Thoracic aorta (tissue), 2 donors: ENCODE results near the gene OVOL2. TPM values are rescaled to one million over a fixed set of nuclear protein-coding genes. Genes with fewer than 3 reads are reported as not detected.
"Not testable (repeated sequence)": the region's sequence is repeated elsewhere in the genome, so short reads cannot be mapped to it uniquely, and the experiment has no call there.

Experiments
- ATAC-seq: fragments of 150-250 bp; one replicate; pipeline ENCODE4 v1.8.0; 2017; ENCODE audit warnings: low read depth; ENCODE audit not compliant: insufficient number of reproducible peaks, low FRiP score
- DNase-seq: peaks from one replicate; pipeline ENCODE4 v3.0.0-alpha.2; 2020; ENCODE audit warnings: low spot score
- H3K27ac ChIP-seq, 2 donors: fragments of 200-600 bp; sonication (generic); 1 replicate in 1 of 2; 2 replicates in 1 of 2; pipeline ENCODE4 v1.5.1; 2016; ENCODE audit warnings: mild to moderate bottlenecking in 2 of 2, moderate library complexity in 2 of 2
- H3K27me3 ChIP-seq: fragments of 200-600 bp; sonication (generic); replicated peaks from 2 replicates; pipeline ENCODE4 v1.6.0; 2016; ENCODE audit warnings: mild to moderate bottlenecking; ENCODE audit not compliant: insufficient read depth
- H3K36me3 ChIP-seq: fragments of 200-600 bp; sonication (generic); one replicate; pipeline ENCODE4 v1.5.1; 2016
- H3K4me1 ChIP-seq, 2 donors: fragments of 200-600 bp; sonication (generic); 1 replicate in 1 of 2; 2 replicates in 1 of 2; pipeline versions ENCODE4 v1.5.1 to v1.6.0; 2016; ENCODE audit warnings: low read depth in 2 of 2, mild to moderate bottlenecking in 1 of 2; ENCODE audit not compliant: control insufficient read depth in 1 of 2
- H3K4me3 ChIP-seq: fragments of 200-600 bp; sonication (generic); 2 replicates; pipeline ENCODE4 v1.5.1; 2016; ENCODE audit warnings: mild to moderate bottlenecking
- H3K9me3 ChIP-seq: fragments of 200-600 bp; sonication (generic); 2 replicates; pipeline ENCODE4 v1.5.1; 2016
- total RNA-seq, 2 donors: library from RNA; depleted of rRNA; stranded (reverse); fragments of >200 nt; gene quantifications; one replicate each; pipeline versions ENCODE4 v1.1.0 to v1.2.3, GENCODE V29; 2016
- TF ChIP-seq, protein P1 (sequence below): fragments of 200-600 bp; sonication (generic); IDR thresholded peaks from one replicate; pipeline ENCODE4 v1.5.1; 2019; ENCODE audit warnings: antibody characterized with exemption

The OVOL2 gene
- total RNA-seq, 2 donors from 2014 or later = 0.71 TPM; not detected in 1

DNA sequence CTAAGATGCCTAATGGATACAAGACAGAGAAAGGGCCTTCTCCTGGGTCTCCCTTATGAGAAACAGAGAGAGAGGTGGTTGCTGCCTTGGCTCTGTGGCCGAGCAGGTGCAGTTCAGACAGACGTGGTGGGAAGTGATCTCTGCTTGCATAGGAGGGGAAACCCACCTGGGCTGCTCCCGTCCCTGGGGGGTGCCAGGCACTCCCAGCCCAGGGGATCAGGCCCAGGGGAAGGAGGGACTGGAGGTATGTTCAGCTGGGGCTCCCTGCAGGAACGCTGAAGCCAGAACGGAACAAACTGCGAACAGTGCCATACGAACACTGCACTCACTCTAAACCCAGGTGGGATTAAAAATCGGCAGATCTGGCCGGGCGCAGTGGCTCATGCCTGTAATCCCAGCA lies 35.7 kb upstream of the OVOL2 start:
- H3K4me3 ChIP-seq = no peak overlapping the region
- H3K27me3 ChIP-seq = no peaks in the 10 kb centered on the region
- ATAC-seq (no peak), DNase-seq (no peak)
- no peak overlapping the region for H3K27ac ChIP-seq
- TF ChIP-seq, protein P1, sequence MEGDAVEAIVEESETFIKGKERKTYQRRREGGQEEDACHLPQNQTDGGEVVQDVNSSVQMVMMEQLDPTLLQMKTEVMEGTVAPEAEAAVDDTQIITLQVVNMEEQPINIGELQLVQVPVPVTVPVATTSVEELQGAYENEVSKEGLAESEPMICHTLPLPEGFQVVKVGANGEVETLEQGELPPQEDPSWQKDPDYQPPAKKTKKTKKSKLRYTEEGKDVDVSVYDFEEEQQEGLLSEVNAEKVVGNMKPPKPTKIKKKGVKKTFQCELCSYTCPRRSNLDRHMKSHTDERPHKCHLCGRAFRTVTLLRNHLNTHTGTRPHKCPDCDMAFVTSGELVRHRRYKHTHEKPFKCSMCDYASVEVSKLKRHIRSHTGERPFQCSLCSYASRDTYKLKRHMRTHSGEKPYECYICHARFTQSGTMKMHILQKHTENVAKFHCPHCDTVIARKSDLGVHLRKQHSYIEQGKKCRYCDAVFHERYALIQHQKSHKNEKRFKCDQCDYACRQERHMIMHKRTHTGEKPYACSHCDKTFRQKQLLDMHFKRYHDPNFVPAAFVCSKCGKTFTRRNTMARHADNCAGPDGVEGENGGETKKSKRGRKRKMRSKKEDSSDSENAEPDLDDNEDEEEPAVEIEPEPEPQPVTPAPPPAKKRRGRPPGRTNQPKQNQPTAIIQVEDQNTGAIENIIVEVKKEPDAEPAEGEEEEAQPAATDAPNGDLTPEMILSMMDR = no peak
- H3K9me3 ChIP-seq = no peaks in the 10 kb centered on the region
- H3K36me3 ChIP-seq = no peaks in the 10 kb centered on the region
- no peaks in the 10 kb centered on the region for H3K4me1 ChIP-seq

DNA sequence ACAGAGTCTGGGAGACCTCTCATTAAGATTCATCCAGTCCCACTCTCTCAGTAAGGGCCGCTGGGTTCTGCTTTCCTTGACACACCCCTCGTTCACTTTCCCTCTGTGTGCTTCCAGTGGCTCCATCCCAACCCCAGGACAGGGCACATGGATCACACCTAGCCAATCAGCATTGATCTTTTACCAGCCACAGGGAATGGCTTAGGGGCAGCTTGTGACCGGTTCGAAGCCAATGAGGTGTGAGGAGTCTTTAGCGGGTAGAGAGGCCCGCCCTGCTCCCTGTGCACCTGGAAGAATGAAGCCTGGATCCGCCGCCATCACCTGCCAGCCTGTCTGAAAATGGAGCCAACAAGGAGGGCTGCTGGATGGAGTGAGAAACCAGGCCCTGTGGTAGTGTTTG lies 35.2 kb upstream of the OVOL2 start:
- TF ChIP-seq, protein P1 = no peak
- DNase-seq = no peak
- no peak for ATAC-seq
- no peak overlapping the region for H3K27ac ChIP-seq
- H3K4me1 ChIP-seq = no peaks in the 10 kb centered on the region
- H3K9me3 ChIP-seq = no peaks in the 10 kb centered on the region
- no peaks in the 10 kb centered on the region for H3K27me3 ChIP-seq
- no peaks in the 10 kb centered on the region for H3K36me3 ChIP-seq
- no peak overlapping the region for H3K4me3 ChIP-seq

DNA sequence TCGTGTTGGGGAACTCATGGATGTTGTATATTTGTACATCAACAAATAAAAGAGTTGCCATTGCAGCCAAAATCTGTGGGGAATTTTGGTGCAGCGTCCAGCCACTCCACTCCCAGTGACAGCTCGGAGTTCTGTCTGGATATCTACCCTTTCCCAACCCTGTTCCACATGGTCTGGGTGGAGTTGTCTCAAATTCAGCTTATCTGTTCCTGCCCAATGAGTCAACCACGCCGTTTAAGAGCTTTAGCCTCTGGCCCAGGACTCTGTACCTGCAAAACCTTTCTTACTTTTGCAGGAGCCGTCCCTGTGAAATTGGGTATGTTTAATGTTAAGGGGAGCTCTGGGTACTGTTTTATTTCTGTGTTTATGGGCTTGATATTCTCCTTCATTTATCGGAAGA lies 33.9 kb upstream of the OVOL2 start:
- Histone ChIP-seq H3K27ac (no peak overlapping the region), H3K36me3 (no peaks in the 10 kb centered on the region), H3K9me3 (no peaks in the 10 kb centered on the region), H3K4me3 (no peak overlapping the region), H3K27me3 (no peaks in the 10 kb centered on the region), H3K4me1 (no peaks in the 10 kb centered on the region)
- ATAC-seq (no peak), DNase-seq (no peak)
- TF ChIP-seq, protein P1 = no peak

DNA sequence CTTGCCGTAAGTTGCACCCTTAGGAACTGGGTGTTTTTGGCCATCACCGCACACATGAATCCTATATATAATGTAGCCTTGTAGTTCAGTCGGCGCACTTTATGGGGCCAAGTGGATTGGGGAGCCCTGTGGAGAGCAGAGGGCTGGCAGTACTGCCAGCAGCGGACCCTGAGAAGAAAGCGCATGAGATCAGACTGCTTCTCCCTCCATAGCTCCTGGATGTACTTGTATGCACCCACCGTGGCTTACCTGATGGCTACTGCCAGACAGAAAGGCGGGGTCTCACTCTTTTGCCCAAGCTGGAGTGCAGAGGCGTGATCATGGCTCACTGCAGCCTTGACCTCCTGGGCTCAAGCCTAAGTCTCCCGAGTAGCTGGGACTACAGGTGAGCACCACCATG lies 32.8 kb upstream of the OVOL2 start:
- TF ChIP-seq, protein P1 = no peak
- H3K36me3 ChIP-seq = no peaks in the 10 kb centered on the region
- no peak overlapping the region for H3K27ac ChIP-seq
- ATAC-seq (no peak), DNase-seq (no peak)
- no peaks in the 10 kb centered on the region for H3K27me3 ChIP-seq
- no peaks in the 10 kb centered on the region for H3K9me3 ChIP-seq
- H3K4me1 ChIP-seq = no peaks in the 10 kb centered on the region
- no peak overlapping the region for H3K4me3 ChIP-seq

DNA sequence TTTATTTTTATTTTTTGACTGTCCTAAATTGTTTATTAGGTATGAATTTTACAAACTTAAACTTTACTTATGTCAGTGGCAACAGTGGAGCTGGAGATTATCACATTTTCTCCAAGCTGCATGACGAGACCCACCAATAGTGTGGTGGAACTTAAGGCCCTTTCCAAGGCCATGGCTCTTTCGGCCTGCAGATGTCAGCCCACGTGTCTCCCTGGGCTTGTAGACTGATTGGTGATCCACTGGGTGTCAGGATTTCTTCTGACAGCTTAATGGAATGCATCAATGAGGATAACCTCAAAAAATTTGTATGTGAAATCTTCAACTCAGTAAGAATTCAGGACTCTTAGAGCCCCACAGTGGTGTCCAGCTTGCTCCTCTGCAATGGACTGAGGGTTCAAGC lies 32.3 kb upstream of the OVOL2 start:
- ATAC-seq = no peak
- H3K4me3 ChIP-seq = no peak overlapping the region
- no peaks in the 10 kb centered on the region for H3K27me3 ChIP-seq
- H3K36me3 ChIP-seq = no peaks in the 10 kb centered on the region
- no peak for DNase-seq
- TF ChIP-seq, protein P1 = no peak
- H3K4me1 ChIP-seq = no peaks in the 10 kb centered on the region
- no peak overlapping the region for H3K27ac ChIP-seq
- no peaks in the 10 kb centered on the region for H3K9me3 ChIP-seq

DNA sequence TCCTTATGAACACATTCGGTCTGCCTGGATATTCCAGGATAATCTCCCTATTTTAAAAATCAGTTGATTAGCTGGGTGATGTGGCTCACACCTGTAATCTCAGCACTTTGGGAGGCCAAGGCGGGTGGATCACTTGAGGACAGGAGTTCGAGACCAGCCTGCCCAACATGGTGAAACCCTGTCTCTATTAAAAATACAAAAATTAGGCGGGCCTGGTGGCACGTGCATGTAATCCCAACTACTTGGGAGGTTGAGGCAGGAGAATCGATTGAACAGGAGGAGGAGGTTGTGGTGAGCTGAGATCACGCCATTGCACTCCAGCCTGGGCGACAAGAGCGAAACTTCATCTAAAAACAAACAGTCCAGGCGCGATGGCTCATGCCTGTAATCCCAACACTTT lies 31.1 kb upstream of the OVOL2 start:
- not testable (repeated sequence) for H3K4me1 ChIP-seq, H3K36me3 ChIP-seq, H3K27ac ChIP-seq, H3K27me3 ChIP-seq, ATAC-seq, H3K9me3 ChIP-seq, DNase-seq, H3K4me3 ChIP-seq

DNA sequence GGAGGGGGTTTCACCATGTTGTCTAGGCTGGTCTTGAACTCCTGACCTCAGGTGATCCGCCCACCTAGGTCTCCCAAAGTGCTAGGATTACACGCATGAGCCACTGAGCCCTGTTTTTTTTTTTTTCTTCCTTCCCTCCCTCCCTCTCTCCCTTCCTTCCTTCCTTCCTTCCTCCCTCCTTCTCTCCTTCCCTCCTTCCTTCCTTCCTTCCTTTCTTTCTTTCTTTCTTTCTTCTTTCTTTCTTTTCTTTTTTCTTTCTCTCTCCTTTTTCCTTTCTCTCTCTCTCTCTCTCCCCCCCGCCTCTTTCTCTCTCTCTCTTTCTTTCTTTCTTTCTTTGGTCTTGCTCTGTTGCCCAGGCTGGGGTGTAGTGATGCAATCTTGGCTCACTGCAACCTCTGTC lies 30.6 kb upstream of the OVOL2 start:
- H3K4me3 ChIP-seq, H3K9me3 ChIP-seq, H3K4me1 ChIP-seq, H3K27ac ChIP-seq, DNase-seq, H3K27me3 ChIP-seq, ATAC-seq, H3K36me3 ChIP-seq: not testable (repeated sequence)
